Cardiac septum (tissue), 1 donor: ENCODE data around the gene GBX1. TPM values are rescaled to one million over a fixed set of nuclear protein-coding genes. Genes with fewer than 3 reads are reported as not detected.

Source experiments
- DNase-seq: peaks from one replicate; pipeline ENCODE4 v3.0.0-alpha.2; 2020; ENCODE audit warnings: low spot score
- intact Hi-C: fragments of 100-400 bp; cut with DNase I; formaldehyde crosslinking; loops from one replicate; pipeline ENCODE4 v1.14.0; 2022
- total RNA-seq: library from RNA; stranded (reverse); fragmentation: NEBNext Ultra II Directional; extraction: Animal tissue kit (Norgen Biotek cat#: 25700); gene quantifications from one replicate; pipeline ENCODE4 v1.2.1, GENCODE V29; 2021
- donor health status: DM: no; HTN: no; CAD: no.

Gene GBX1
- total RNA-seq, 1 donor from 2014 or later = 0.57 TPM

- DNase-seq = peak; percentile 73
- intact Hi-C loops = no loop called here
Observed at GRCh38 chr7:151143261-151144015, 24.1 kb downstream of the GBX1 start.

GRCh38 chr7:151142686-151143040 is 24.8 kb downstream of the GBX1 start:
- intact Hi-C loops = no loop called here
- peak; percentile 57 for DNase-seq

- DNase-seq = peak; percentile 58
- intact Hi-C loops = no loop called here
Observed at GRCh38 chr7:151141855-151142685, 25.4 kb downstream of the GBX1 start.

- peak; percentile 60 for DNase-seq
- intact Hi-C loops = no loop called here
Observed at GRCh38 chr7:151141311-151141854, 26.1 kb downstream of the GBX1 start.

GRCh38 chr7:151140826-151141225 is 26.7 kb downstream of the GBX1 start:
- intact Hi-C loops = no loop called here
- peak; percentile 67 for DNase-seq

GRCh38 chr7:151139791-151140190 is 27.7 kb downstream of the GBX1 start:
- intact Hi-C loops = no loop called here

GRCh38 chr7:151139071-151139790 is 28.3 kb downstream of the GBX1 start:
- DNase-seq = peak; percentile 69
- intact Hi-C loops = no loop called here

More at GRCh38 chr7:151139791-151140190, 27.7 kb downstream of the GBX1 start:
- DNase-seq = no peak

- intact Hi-C loops = no loop called here
- peak; percentile 49 for DNase-seq
Observed at GRCh38 chr7:151138153-151138851, 29.2 kb downstream of the GBX1 start.

GRCh38 chr7:151137791-151138152 is 29.7 kb downstream of the GBX1 start:
- DNase-seq = peak; percentile 76
- intact Hi-C loops = no loop called here

- intact Hi-C loops = no loop called here
- DNase-seq = peak; percentile 65
Observed at GRCh38 chr7:151137076-151137675, 30.3 kb downstream of the GBX1 start.

- DNase-seq = no peak
- intact Hi-C loops = no loop called here
Observed at GRCh38 chr7:151135866-151136843, 31.3 kb downstream of the GBX1 start.

GRCh38 chr7:151135525-151135845 is 32.0 kb downstream of the GBX1 start:
- intact Hi-C loops = no loop called here
- DNase-seq = no peak

GRCh38 chr7:151134743-151135524 is 32.6 kb downstream of the GBX1 start:
- intact Hi-C loops = no loop called here
- no peak for DNase-seq

GRCh38 chr7:151133986-151134742 is 33.3 kb downstream of the GBX1 start:
- intact Hi-C loops = no loop called here
- no peak for DNase-seq

- no peak for DNase-seq
- intact Hi-C loops = no loop called here
Observed at GRCh38 chr7:151133266-151133985, 34.1 kb downstream of the GBX1 start.
